GM12872 (cell line): ENCODE results near the gene BIRC7.
A peak's percentile ranks its signal among the peaks of the same experiment; 100 is the strongest.

Experiments
- TF ChIP-seq, protein P1 (sequence below): IDR thresholded peaks from 3 replicates; pipeline ENCODE4 v1.5.1; 2011; ENCODE audit warnings: low read depth, mild to moderate bottlenecking, low read length, moderate library complexity; ENCODE audit not compliant: insufficient read depth

BIRC7 gene

DNA sequence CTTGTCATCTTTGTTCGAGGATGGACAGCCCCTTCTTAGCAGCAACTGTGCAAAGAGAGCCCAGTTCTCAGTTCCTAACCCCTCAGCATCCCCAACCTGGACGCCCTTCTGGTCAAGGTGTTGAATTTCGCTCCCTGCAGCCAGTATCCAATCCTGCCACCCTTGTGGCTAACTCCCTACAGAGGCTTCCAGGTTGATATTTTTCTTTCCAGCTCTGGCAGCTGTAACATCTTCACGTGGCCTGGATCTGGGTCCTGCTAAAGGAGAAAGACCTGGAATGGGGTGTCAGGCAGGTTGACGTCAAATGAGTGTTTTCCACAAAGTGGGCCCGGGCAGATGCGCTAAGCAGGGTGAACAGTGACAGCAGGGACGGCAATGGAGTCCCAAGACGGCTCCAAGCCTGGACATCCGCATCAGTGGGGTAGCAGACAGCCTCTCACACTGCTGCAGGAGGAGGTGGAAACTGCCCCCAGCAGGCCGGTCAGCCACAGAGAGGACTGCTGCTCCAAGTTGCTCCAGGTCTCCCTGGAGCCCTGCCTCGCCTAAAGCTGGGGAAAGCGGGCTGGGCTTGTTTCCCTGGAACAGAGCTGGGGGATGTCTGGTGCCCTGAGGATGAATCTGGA, 18.7 kb upstream of the BIRC7 start:
- TF ChIP-seq, protein P1, sequence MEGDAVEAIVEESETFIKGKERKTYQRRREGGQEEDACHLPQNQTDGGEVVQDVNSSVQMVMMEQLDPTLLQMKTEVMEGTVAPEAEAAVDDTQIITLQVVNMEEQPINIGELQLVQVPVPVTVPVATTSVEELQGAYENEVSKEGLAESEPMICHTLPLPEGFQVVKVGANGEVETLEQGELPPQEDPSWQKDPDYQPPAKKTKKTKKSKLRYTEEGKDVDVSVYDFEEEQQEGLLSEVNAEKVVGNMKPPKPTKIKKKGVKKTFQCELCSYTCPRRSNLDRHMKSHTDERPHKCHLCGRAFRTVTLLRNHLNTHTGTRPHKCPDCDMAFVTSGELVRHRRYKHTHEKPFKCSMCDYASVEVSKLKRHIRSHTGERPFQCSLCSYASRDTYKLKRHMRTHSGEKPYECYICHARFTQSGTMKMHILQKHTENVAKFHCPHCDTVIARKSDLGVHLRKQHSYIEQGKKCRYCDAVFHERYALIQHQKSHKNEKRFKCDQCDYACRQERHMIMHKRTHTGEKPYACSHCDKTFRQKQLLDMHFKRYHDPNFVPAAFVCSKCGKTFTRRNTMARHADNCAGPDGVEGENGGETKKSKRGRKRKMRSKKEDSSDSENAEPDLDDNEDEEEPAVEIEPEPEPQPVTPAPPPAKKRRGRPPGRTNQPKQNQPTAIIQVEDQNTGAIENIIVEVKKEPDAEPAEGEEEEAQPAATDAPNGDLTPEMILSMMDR = no peak

DNA sequence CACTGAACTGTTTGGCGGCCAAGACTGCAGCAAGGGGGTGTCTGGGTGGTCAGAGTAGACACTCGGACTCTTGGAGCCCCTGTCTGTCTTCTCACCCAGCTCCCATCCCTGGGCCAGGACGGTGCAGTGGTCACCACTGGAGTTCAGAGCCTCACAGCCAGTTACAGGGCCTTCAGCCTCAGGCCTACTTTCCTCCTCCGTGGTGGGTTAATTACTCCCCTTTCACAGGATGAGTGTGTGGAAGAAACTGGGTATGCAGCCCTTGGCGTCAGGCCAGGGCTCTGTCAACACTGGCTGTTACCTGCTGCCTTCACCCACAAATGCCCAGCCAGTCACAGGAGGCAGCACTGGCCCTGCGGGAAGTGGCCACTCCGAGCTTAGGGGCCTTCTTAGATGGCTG, 18.0 kb upstream of the BIRC7 start:
- TF ChIP-seq, protein P1 = no peak

DNA sequence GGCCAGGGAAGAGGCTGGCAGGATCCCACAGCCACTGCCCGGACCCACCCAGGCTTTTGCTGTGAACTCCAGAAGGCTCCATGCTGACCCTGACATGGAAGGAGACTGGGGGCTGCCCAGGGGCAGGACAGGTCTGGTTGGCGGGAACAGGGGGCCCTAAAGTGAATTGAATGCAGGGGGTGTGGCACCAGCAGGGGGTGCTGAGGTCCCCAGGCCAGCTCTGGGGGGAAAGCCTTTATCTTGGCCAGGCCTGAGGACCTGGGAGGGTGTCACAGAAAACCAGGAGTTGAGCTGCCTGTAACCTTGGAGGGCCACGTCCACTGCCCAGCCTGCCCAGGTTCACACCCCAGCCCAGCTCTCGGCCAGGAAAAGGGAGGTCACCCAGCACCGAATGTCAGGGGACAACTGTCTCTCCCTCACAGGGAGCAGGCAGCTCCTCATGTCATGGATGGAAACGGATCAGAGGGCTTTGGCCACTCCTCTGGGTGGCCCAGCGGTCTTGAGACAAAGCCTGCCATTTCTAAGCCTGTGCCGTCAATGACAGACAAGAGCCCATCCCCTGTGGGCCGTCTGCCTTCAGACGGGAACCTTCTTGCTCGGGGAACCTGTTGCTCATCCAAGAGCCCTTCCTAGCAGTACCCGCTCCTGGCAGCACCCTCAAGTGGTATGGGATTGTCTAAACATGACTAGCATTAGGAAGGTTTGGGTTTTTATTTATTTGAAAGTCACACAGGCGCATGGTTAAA, 16.8 kb upstream of the BIRC7 start:
- TF ChIP-seq, protein P1 = 0 out of 3 replicates have a peak, but pooled peaks have one; percentile 23

DNA sequence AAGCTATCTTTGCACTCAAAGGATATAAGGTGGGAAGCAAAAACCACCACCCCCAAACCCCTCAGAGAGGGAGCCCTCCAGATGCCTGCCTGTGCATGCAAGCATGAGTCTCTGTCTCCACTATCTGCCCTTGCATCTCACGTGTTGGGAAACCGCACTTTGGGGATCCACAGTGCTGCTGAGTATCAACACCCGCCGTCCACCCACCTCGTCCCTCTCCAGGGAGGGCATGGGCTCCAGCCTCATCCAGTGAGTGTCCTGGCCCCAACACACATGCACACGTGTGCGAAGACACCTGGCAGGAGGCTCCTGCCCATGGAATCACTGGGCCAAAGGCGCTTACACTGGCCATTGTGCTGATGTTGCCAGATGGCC, 16.3 kb upstream of the BIRC7 start:
- TF ChIP-seq, protein P1 = no peak

DNA sequence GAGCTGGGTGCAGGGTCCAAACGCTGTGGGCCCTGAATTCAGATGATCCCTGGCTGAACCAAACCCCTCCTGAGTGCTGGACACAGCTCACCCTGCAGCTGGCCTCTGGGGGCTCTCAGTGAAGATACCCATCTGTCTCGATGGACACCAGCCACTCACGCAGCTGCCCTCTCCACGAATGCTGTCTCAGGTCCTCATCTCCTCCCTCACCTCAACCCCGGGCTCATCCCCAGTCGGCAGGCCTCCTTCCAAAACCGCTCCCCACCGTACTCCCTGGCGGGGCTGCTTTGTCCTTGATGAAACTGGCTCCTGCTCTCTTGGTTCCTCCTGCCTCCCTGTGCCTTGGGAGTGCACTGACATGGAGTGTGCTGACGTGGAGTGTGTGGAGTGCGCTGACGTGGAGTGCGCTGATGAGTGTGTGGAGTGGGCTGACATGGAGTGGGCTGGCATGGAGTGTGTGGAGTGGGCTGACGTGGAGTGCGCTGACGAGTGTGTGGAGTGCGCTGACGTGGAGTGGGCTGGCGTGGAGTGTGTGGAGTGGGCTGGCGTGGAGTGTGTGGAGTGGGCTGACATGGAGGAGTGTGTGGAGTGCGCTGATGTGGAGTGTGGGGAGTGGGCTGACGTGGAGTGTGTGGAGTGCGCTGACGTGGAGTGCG, 15.7 kb upstream of the BIRC7 start:
- TF ChIP-seq, protein P1 = no peak

DNA sequence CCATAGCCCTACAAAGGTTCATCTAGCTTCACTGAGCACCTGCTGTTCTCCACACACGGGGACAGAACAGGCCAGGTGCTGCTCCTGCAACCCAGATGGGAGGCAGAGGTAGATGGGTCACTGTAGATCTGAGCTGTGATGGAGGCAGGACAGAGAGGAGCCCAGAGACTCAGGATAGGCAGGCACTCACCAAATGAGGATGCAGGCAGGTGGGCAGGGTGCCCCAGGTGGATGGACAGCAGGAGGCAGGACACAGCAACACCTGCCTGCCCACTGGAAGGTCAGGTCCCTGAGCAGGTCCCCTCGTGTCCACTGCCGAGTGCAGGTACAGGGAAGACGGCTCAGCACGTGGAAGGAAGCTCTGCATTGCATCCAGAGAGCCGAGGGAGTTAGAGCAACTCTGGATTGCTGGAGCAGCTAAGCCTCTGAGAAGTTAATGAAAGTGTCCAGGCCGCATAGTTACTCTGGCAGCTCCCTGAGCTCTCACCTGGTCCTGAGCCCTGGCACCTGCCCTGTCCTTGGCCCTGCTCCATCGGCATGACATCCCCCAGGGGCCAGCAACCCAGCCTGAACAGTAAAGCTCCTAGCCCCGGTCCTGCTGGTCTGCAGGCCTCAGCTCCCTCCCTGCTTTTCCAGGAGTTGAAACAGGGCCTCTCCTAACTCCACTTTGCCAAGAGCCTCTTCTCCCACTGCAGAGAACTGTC, 14.9 kb upstream of the BIRC7 start:
- TF ChIP-seq, protein P1 = no peak

DNA sequence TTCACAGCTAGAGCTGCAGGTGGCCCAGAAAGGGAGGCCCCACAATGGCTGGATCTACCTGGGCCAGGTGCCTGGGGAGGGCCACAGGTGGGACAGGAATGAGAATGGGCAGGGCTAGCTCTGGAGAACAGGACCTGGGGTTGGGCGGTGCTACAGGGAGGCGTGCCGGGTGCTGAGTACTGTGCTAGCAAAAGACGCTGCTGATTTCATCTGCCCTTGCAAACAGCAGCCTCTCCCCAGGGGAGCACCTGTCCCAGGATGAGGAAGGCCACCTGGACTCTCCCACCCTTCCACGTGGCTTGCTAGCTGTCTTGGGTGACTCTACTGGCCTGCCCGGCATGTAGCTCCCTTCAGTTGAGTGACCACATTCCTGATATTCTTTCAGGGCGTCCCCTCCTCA, 13.2 kb upstream of the BIRC7 start:
- TF ChIP-seq, protein P1 = no peak
